T-helper 2 cell treated with Interferon-gamma antibody and Interleukin-4, amounts not matched to agents 5 μg/mL and 100 μg/mL, for 36 hours (primary cell): Measurements from ENCODE around the gene TP53TG5.

ENCODE experiments used
- DNase-seq: peaks from one replicate; pipeline ENCODE4 v3.0.0; 2021; ENCODE audit warnings: low spot score
- H3K27ac Mint-ChIP-seq: one replicate; pipeline ENCODE4 v1.8.0; 2021; ENCODE audit warnings: mild to moderate bottlenecking, mixed read lengths
- H3K27me3 Mint-ChIP-seq: one replicate; pipeline ENCODE4 v1.8.0; 2021; ENCODE audit warnings: low read depth, mixed read lengths
- H3K36me3 Mint-ChIP-seq: one replicate; pipeline ENCODE4 v1.8.0; 2021; ENCODE audit warnings: low read depth, mixed read lengths
- H3K4me1 Mint-ChIP-seq: one replicate; pipeline ENCODE4 v1.8.0; 2021; ENCODE audit warnings: low read depth, mixed read lengths
- H3K4me3 Mint-ChIP-seq: one replicate; pipeline ENCODE4 v1.8.0; 2022; ENCODE audit warnings: mild to moderate bottlenecking, moderate library complexity, mixed read lengths
- H3K9me3 Mint-ChIP-seq: one replicate; pipeline ENCODE4 v1.8.0; 2021; ENCODE audit warnings: mixed read lengths

The TP53TG5 gene

DNA sequence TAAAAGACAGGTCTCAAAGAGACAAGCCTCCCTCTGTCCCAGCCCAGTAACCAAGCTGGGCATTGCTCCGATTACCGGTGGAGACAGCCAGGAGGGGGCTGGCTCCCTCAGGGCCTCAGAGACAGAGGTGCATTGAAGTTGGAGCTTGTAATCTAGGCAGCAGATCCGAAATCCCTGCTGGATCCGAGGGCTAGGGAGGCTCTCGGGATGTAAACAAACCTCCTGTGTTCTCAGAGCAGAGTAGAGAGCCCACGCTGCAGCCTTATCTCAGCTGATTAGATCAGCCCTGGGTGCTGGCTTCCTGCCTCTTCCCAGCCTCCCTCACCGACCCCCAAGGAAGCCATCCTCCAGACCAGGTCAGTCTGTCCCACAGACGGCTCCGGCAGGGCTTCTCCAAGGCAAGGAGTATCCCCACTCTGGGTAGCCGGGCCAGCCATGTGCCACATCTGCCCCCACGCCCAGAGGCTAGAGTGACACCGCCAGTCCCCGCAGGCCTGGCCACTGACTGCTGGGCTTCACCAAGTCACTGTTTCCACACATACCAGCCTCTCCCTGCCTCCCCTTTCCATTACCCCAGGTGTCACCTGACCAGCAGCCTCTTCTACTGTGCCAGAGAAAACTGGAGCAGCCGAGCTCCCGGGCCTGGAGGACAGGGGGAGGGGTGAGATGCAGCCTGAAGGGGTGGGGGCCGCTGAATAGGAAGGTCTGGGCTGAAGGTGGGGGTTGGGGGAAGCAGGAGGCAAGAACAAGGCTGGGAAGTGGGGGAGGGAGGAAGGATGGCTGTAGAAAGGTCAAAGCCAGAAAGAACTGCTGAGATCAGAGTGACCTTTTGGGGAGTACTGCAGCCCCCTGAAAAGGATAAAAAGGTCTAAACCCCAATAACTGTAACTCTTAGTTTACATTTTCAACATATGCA lies 35.9 kb downstream of the TP53TG5 start:
- H3K36me3 Mint-ChIP-seq: peaks cover 2% of the 10 kb centered on the region
- H3K4me1 Mint-ChIP-seq: peaks cover 34% of the 10 kb centered on the region
- H3K4me3 Mint-ChIP-seq: no peak overlapping the region
- no peaks in the 10 kb centered on the region for H3K9me3 Mint-ChIP-seq
- H3K27me3 Mint-ChIP-seq: no peaks in the 10 kb centered on the region
- DNase-seq: no peak
- H3K27ac Mint-ChIP-seq: peak overlapping the region; percentile 10

DNA sequence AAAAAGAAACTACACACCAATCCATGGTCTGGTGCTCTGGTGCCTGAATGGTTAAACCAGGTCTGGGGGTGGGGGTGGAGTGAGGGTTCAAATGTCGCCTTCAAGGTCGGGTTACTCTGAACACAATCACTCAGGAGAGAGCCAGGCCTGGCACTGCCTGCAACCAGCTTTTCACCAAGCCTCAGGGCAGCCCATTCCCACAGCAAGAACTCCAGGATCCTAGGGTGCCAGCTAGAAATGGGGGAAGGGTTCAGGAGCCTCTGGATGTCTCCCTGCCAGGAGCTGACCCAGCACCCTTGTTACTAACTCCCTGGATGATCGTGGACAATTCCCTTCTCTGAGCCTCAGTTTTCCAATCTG lies 36.6 kb downstream of the TP53TG5 start:
- H3K4me3 Mint-ChIP-seq: no peak overlapping the region
- peak overlapping the region; percentile 10 for H3K27ac Mint-ChIP-seq
- no peaks in the 10 kb centered on the region for H3K27me3 Mint-ChIP-seq

DNA sequence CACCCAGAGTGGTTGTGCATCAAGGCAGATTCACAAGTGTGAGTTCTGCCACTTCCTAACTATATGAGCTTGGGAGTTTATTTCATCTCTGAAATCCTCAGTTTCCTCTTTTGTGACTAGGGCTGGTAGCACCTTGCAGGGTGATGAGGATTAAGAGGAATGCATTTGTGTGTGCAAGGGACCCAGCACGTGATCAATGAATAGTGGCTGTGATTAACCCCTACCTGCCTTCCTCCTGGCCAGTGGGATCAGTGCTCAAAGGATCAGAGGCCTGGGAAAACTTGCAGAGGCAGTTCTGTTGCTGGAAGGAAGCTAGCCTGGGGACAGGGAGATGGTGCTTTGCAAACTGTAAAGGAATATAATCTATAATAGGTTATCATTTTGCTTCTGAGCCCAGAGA lies 37.2 kb downstream of the TP53TG5 start:
- peaks cover 2% of the 10 kb centered on the region for H3K36me3 Mint-ChIP-seq
- no peaks in the 10 kb centered on the region for H3K27me3 Mint-ChIP-seq
- H3K4me3 Mint-ChIP-seq: no peak overlapping the region
- H3K9me3 Mint-ChIP-seq: no peaks in the 10 kb centered on the region
- peaks cover 23% of the 10 kb centered on the region for H3K4me1 Mint-ChIP-seq
- DNase-seq: no peak
- H3K27ac Mint-ChIP-seq: no peak overlapping the region

More for the DNA sequence above, 36.6 kb downstream of the TP53TG5 start:
- Mint-ChIP-seq H3K9me3 (no peaks in the 10 kb centered on the region), H3K4me1 (peaks cover 28% of the 10 kb centered on the region), H3K36me3 (peaks cover 2% of the 10 kb centered on the region)
- DNase-seq: no peak

GRCh38 chr20:45340236-45340847 lies 37.8 kb downstream of the TP53TG5 start:
- DNase-seq: no peak
- Mint-ChIP-seq H3K4me1 (peaks cover 17% of the 10 kb centered on the region), H3K36me3 (peaks cover 2% of the 10 kb centered on the region), H3K27me3 (no peaks in the 10 kb centered on the region), H3K9me3 (no peaks in the 10 kb centered on the region), H3K4me3 (no peak overlapping the region), H3K27ac (no peak overlapping the region)

DNA sequence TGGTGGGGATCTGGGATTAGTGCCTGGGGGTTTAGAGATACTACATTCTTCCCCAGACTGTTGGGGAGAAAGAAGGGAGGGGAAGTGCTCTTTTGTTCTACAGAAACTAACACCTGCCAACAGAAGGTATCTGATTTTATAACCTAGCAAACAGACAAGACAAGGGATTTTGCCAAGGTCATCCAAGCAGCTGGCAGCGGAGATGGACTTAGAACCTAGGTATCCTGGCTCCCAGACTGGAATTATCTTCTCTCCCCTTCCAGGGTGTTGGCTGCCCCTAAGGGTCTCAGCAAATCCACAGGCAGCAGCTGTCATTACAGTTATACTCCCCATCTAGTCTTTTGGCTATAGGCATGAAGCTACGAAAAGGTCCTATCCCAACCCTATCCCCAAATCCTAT lies 38.3 kb downstream of the TP53TG5 start:
- no peak for DNase-seq
- Mint-ChIP-seq H3K27me3 (no peaks in the 10 kb centered on the region), H3K4me3 (no peak overlapping the region), H3K27ac (no peak overlapping the region), H3K4me1 (peaks cover 14% of the 10 kb centered on the region), H3K9me3 (no peaks in the 10 kb centered on the region), H3K36me3 (no peaks in the 10 kb centered on the region)

DNA sequence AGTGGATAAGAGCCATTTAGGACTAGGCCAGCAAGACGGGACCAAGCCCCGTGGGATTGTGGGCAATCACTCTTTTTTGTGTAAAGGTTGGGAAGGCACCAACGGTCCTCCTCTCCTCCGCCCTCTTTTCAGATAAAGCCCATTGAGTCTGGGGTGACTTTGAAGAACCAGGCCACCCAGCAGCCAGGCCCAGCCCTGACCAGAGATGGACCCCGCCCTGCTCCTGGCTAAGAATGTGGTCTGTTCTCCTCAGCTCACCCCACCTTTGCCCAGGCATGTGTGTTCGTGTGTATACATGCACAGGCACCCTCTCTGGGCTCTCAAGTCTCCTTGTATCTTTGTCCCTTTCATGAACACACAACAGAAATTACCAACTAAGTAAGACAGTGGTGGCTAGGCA lies 39.0 kb downstream of the TP53TG5 start:
- no peaks in the 10 kb centered on the region for H3K9me3 Mint-ChIP-seq
- H3K4me1 Mint-ChIP-seq: peaks cover 9% of the 10 kb centered on the region
- no peak overlapping the region for H3K27ac Mint-ChIP-seq
- no peaks in the 10 kb centered on the region for H3K36me3 Mint-ChIP-seq
- no peaks in the 10 kb centered on the region for H3K27me3 Mint-ChIP-seq
- no peak for DNase-seq
- H3K4me3 Mint-ChIP-seq: no peak overlapping the region

- H3K36me3 Mint-ChIP-seq: no peaks in the 10 kb centered on the region
- H3K4me1 Mint-ChIP-seq: peaks cover 8% of the 10 kb centered on the region
- no peaks in the 10 kb centered on the region for H3K27me3 Mint-ChIP-seq
- no peak overlapping the region for H3K27ac Mint-ChIP-seq
- no peak overlapping the region for H3K4me3 Mint-ChIP-seq
- DNase-seq: no peak
- H3K9me3 Mint-ChIP-seq: no peaks in the 10 kb centered on the region
Observed at GRCh38 chr20:45338121-45339030, 39.7 kb downstream of the TP53TG5 start.

DNA sequence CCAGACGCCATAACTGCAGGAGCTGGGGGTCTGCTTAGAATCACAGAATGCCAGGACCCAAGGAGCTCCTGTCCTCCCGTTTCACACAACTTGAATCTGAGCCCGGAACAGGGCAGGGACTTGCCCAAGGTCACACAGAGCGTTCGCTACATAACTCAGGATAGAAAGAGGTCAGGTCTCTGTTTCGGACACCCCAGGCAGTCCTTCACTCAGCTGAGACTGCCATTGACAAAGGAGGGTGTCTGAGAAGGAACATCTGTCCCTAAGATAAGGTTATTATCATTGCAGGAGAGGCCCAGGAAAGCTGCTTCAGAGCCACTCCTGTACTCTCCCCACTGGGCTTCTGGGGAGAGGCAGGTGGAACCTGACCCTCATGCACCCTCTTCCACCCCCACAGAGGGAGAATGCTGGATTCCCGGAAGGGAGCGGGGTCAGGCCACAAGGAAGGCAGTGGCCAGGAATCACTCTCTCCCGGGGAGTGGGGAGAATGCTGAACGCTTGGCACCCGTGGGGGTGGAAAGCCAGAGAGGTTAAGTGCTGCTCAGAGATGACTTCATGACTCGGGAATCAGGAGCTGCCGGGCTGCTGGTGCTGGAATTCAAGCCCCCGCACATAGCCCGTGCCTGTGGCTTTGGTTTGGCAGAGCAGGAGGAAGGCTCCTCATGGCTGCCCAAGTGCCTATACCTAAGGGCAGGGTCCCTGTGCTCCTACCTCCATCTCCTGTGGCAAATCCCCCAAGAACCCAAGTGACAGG lies 40.6 kb downstream of the TP53TG5 start:
- Mint-ChIP-seq H3K36me3 (no peaks in the 10 kb centered on the region), H3K27ac (no peak overlapping the region), H3K4me3 (no peak overlapping the region), H3K4me1 (peaks cover 8% of the 10 kb centered on the region), H3K9me3 (no peaks in the 10 kb centered on the region), H3K27me3 (no peaks in the 10 kb centered on the region)
- DNase-seq: no peak

DNA sequence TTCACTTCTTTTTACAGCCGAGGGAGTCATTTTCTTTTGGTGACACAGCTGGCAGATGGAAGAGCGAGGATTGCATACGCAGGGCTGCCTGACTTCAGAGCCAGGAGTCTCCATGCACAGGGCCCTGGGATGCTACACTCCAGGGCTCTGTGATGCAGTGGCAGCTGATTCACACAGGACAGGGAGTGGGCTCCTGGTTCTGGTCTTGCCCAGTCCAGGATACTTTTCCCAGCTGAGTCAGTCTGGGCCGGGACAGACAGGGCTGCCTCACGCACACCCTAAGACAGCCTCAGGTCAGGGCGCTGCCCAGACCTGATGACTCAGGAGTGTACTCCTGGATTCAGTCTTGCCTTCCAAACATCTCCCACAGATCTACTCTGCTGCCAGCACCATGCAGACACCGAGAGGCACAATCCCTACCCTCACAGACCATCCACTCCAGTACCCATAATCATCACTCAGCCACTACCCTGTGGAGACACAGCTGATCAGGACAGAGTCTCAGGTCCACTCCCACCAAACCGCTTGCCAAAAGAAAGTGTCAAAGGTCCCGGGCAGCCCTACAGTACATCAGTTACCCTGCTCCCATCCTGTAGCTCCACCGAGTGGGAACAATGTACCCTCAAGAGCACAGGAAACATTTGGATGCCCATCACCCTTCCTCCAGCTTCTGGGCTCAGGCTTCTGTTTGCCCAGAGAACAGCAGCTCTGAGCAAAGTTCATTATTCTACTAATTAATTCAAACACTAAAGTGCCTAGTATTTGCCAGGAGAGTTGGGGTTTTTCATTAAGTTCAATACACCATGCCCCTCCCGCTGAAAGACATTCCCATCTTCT lies 41.4 kb downstream of the TP53TG5 start:
- Mint-ChIP-seq H3K4me1 (peaks cover 8% of the 10 kb centered on the region), H3K36me3 (no peaks in the 10 kb centered on the region), H3K27ac (peak overlapping the region; percentile 67), H3K4me3 (no peak overlapping the region), H3K27me3 (no peaks in the 10 kb centered on the region), H3K9me3 (no peaks in the 10 kb centered on the region)
- no peak for DNase-seq

GRCh38 chr20:45330476-45330875 lies 47.6 kb downstream of the TP53TG5 start:
- Mint-ChIP-seq H3K36me3 (peaks cover 10% of the 10 kb centered on the region), H3K4me3 (no peak overlapping the region), H3K27me3 (no peaks in the 10 kb centered on the region), H3K9me3 (no peaks in the 10 kb centered on the region), H3K4me1 (peaks cover 2% of the 10 kb centered on the region), H3K27ac (no peak overlapping the region)
- DNase-seq: no peak

DNA sequence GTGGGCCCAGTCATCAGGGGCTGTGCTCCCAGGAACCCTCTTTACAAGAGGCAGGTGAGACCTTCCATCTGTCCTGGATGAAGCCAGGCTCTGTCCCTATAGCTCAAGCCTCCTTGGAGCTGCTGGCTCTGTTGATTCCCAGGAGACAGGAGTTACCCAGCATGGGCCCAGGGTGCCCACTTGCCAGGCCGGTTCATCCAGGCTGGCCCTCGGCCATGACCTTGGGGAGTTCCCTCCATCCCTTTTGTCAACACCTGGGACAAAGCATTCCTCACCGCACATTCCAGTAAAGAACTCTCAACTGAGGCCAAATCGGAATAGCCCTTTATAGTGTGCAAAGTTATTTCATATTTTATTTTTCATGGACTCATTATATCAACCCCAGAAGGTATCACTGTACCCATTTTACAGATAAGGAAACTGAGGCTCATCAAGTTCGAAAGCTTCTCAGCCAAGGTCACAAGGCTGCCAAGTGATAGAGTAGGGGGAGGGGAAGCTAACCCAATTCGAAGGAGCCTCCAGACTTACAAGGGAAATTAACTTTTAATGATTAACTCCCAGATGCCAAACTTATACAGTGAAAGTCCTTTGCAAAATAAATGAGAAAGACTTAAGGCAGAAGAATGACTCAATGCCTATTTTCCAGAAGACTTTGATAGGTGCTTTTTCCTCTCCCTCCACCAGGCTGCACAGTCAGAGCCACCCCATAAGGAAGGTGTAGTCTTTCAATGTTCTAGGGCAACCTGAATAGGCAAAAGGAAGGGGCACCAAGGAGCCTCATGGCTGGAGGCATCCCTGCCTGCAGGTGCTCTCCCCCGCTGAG lies 48.4 kb downstream of the TP53TG5 start:
- Mint-ChIP-seq H3K4me1 (peaks cover 4% of the 10 kb centered on the region), H3K4me3 (no peak overlapping the region), H3K27ac (no peak overlapping the region), H3K27me3 (no peaks in the 10 kb centered on the region), H3K36me3 (peaks cover 10% of the 10 kb centered on the region), H3K9me3 (no peaks in the 10 kb centered on the region)
- DNase-seq: no peak

GRCh38 chr20:45328451-45328850 lies 49.7 kb downstream of the TP53TG5 start:
- Mint-ChIP-seq H3K27ac (no peak overlapping the region), H3K4me3 (no peak overlapping the region), H3K36me3 (peaks cover 10% of the 10 kb centered on the region), H3K27me3 (no peaks in the 10 kb centered on the region), H3K4me1 (peaks cover 4% of the 10 kb centered on the region), H3K9me3 (no peaks in the 10 kb centered on the region)
- DNase-seq: no peak
